PFSK-1 (cell line): ENCODE data around the gene MVK.

Source experiments
- FOXP2 ChIP-seq: optimal IDR thresholded peaks from 2 replicates; pipeline ENCODE3; 2011; ENCODE audit warnings: borderline replicate concordance, control low read depth, inconsistent platforms; ENCODE audit not compliant: insufficient read depth; ENCODE audit errors: extremely low read length, extremely low read depth
- POLR2AphosphoS5 ChIP-seq: IDR thresholded peaks from 2 replicates; pipeline ENCODE4 v1.6.1; 2012; ENCODE audit warnings: low read depth, mild to moderate bottlenecking, control low read depth, low read length, moderate library complexity
- REST ChIP-seq, 2 experiments: IDR thresholded peaks; 2 replicates each; pipeline versions ENCODE4 v1.6.1 to v1.8.0; 2011 to 2012; ENCODE audit warnings: low read depth in 2 of 2, low read length in 2 of 2, control low read depth in 1 of 2, inconsistent platforms in 1 of 2, mild to moderate bottlenecking in 1 of 2, moderate library complexity in 1 of 2; ENCODE audit not compliant: insufficient read depth in 1 of 2
- SIN3A ChIP-seq: IDR thresholded peaks from 2 replicates; pipeline ENCODE4 v1.6.1; 2012; ENCODE audit warnings: mild to moderate bottlenecking, low read length, moderate library complexity, borderline replicate concordance; ENCODE audit not compliant: insufficient read depth
- TAF1 ChIP-seq: IDR thresholded peaks from 2 replicates; pipeline ENCODE4 v1.6.1; 2012; ENCODE audit warnings: low read length, control low read depth, borderline replicate concordance; ENCODE audit not compliant: insufficient read depth

MVK gene

GRCh38 chr12:109594556-109595317 is 21.1 kb downstream of the MVK start:
- TF ChIP-seq REST (IDR thresholded peaks at IDR 0.05; ENCODE audit: insufficient read depth in 1 of 2, low read depth in 2 of 2, low read length in 2 of 2) (no peak), FOXP2 (no peak), SIN3A (no peak), POLR2AphosphoS5 (no peak)

- TF ChIP-seq POLR2AphosphoS5, result no peak
- TF ChIP-seq SIN3A, result no peak
- no peak for TF ChIP-seq REST (IDR thresholded peaks at IDR 0.05; ENCODE audit: insufficient read depth in 1 of 2, low read depth in 2 of 2, low read length in 2 of 2)
- TF ChIP-seq FOXP2, result no peak
- TF ChIP-seq TAF1, result no peak
Observed at GRCh38 chr12:109595321-109595902, 21.8 kb downstream of the MVK start.

DNA sequence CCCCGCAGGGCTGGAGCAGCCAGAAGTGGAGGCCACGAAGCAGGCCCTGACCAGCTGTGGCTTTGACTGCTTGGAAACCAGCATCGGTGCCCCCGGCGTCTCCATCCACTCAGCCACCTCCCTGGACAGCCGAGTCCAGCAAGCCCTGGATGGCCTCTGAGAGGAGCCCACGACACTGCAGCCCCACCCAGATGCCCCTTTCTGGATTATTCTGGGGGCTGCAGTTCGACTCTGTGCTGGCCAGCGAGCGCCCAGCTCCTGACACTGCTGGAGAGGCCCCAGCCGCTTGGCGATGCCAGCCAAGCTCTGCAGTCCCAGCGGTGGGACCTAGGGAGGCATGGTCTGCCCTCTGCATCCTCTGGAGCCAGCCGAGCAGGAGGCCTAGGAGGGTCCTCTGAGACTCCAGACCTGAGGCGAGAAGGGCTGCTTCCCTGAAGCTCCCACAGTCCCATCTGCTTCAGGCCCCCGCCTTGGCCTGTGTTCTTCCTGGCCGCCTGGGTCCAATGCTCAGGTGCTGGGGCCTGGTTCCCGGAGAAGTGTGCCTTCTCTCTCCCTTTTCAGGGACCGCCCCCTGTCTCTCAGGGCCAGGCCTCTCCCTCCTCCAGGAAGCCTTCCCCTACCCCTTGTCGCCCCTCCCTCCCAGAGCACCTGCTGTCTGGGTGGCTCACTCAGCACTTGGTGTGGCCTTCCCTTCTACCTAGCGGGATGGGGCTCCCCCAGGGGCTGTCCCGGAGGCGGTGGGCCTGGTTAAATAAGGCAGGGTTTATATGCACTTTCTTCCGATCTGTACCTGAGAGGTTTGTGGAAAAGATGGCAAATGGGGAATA is 23.0 kb downstream of the MVK start:
- no peak for TF ChIP-seq FOXP2
- no peak for TF ChIP-seq TAF1
- TF ChIP-seq REST (IDR thresholded peaks at IDR 0.05; ENCODE audit: insufficient read depth in 1 of 2, low read depth in 2 of 2, low read length in 2 of 2), result no peak
- no peak for TF ChIP-seq SIN3A
- TF ChIP-seq POLR2AphosphoS5, result no peak

DNA sequence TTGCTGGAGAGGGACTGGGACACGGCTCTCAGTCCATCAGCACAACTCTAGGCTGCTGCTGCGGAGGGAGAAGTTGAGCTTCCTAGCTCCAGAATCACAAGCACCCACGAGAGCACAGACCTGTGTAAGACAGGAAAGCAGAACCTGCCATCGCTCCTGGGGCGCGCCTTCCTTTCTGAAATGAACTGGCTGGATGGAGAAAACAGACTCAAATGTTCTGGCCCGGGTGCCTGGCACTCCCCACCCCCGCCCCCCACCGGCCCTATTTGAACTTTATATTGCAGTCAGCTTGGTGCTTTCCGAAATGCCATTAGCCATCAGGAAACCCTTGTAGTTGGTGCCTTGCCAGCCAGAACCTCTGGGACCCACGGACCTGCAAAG is 23.8 kb downstream of the MVK start:
- TF ChIP-seq FOXP2, result no peak
- no peak for TF ChIP-seq REST (IDR thresholded peaks at IDR 0.05; ENCODE audit: insufficient read depth in 1 of 2, low read depth in 2 of 2, low read length in 2 of 2)
- TF ChIP-seq POLR2AphosphoS5, result no peak
- no peak for TF ChIP-seq TAF1
- TF ChIP-seq SIN3A, result no peak
